Measurements from ENCODE around the gene CRISPLD2. TPM values are rescaled to one million over a fixed set of nuclear protein-coding genes. Genes with fewer than 3 reads are reported as not detected.

Gene CRISPLD2
- total and polyA plus RNA-seq, 9 of the 15 experiments (the other 6 are each of a cell fraction or from before 2014, with no cell fraction given), result 0.03 to 0.24 (median 0.04) TPM; not detected in 4

- TF ChIP-seq TRIM25 (IDR thresholded peaks at IDR 0.05; ENCODE audit: borderline replicate concordance) (no peak), BCOR (IDR thresholded peaks at IDR 0.05) (peak; percentile 67; the same call in 1 of the 2 replicates)
Observed at GRCh38 chr16:84874004-84874435, 54.2 kb downstream of the CRISPLD2 start (continued).

GRCh38 chr16:84874553-84874952 lies 54.8 kb downstream of the CRISPLD2 start:
- CTCF ChIA-PET (ENCODE audit: low intra/inter-chr PET ratio), result no interaction called here
- Histone ChIP-seq H3K27ac (ENCODE audit: extremely low read depth, low read depth, low read length) (no peak overlapping the region), H3K4me2 (ENCODE audit: insufficient read depth, low read length) (no peak overlapping the region), H3K9me1 (ENCODE audit: control insufficient read depth, insufficient read depth, low read length) (no peaks in the 10 kb centered on the region), H3K36me3 (ENCODE audit: control insufficient read depth, insufficient read depth, low read length) (no peaks in the 10 kb centered on the region), H3K79me2 (ENCODE audit: control insufficient read depth, insufficient read depth, low read length) (no peaks in the 10 kb centered on the region), H3K4me3 (no peak overlapping the region), H4K20me1 (replicated peaks; ENCODE audit: control insufficient read depth, insufficient read depth, low read length) (no peaks in the 10 kb centered on the region), H3K9me3 (replicated peaks; ENCODE audit: control insufficient read depth, insufficient read depth, low read depth, low read length) (no peaks in the 10 kb centered on the region), H2AFZ (ENCODE audit: low read depth, low read length) (no peak overlapping the region), H3K9ac (ENCODE audit: insufficient read depth in 1 of 2, low read depth in 2 of 2, low read length in 2 of 2) (no peak overlapping the region), H3K4me1 (replicated peaks in 1 of 2; ENCODE audit: control insufficient read depth in 2 of 2, insufficient read depth in 2 of 2, low read length in 2 of 2) (peaks cover 14 to 16% of the 10 kb centered on the region in 2 experiments), H3K27me3 (ENCODE audit: control insufficient read depth in 2 of 2, insufficient read depth in 2 of 2, low read length in 2 of 2) (peaks cover 4 to 7% of the 10 kb centered on the region in 2 experiments)
- FAIRE-seq (no peak), ATAC-seq (no peak), DNase-seq (ENCODE audit: extremely low read depth in 1 of 4, low spot score in 3 of 4) (no peak)
- POLR2A ChIA-PET, result interaction anchor here (0.7 to 2.7 kb wide), 3 partner anchors 9 to 795 kb away, joined by 3 to 9 read pairs (median 6); no protein-coding TSS in a partner anchor
- intact Hi-C loops (cut with micrococcal nuclease), result no loop called here
- BruUV-seq (replicated peaks), result no TSS peak
- in situ Hi-C loops (cut with MboI), result no loop called here
- WGBS (ENCODE audit: insufficient coverage, low coverage, missing lambda C conversion rate), result 23% methylated on average over 5 of the region's 5 CpGs
- TF ChIP-seq ILF3 (IDR thresholded peaks at IDR 0.05; ENCODE audit: borderline replicate concordance) (no peak), FOXJ2 (tag; IDR thresholded peaks at IDR 0.05) (peak; percentile 23; the same call in 1 of the 2 replicates), REST (IDR thresholded peaks at IDR 0.05; ENCODE audit: borderline replicate concordance) (0 out of 2 replicates have a peak, but pooled peaks have one; percentile 1), REST (CRISPR knock-in tag; IDR thresholded peaks at IDR 0.05; ENCODE audit: low read depth) (no peak), SOX6 (IDR thresholded peaks at IDR 0.05) (no peak), NFXL1 (CRISPR knock-in tag; IDR thresholded peaks at IDR 0.05) (no peak), FOSL1 (tag; conservative IDR thresholded peaks at IDR 0.05) (0 out of 2 replicates have a peak, but pooled peaks have one; percentile 20), SMC3 (conservative IDR thresholded peaks at IDR 0.05; ENCODE audit: insufficient read depth, low read depth, low read length) (no peak)
